GM23338 (cell line): ENCODE data around the gene THSD8. TPM values are rescaled to one million over a fixed set of nuclear protein-coding genes. Genes with fewer than 3 reads are reported as not detected.

Source experiments
- ATAC-seq: fragments of 200-7000 bp; cut with Tn5 transposase; 3 replicates; pipeline ENCODE4 v1.9.1; 2020
- DNase-seq: peaks from one replicate; pipeline ENCODE4 v3.0.0-alpha.2; 2015; ENCODE audit warnings: low spot score
- H2AFZ ChIP-seq: fragments of 200-600 bp; sonication (generic); 2 replicates; pipeline ENCODE4 v1.8.0; 2016; ENCODE audit warnings: antibody characterized with exemption, mild to moderate bottlenecking, moderate library complexity
- H3F3A ChIP-seq: fragments of 200-600 bp; sonication (generic); replicated peaks from 2 replicates; pipeline ENCODE4 v1.8.0; 2017; ENCODE audit warnings: antibody characterized with exemption, mixed run types, low read depth
- H3K27ac ChIP-seq: fragments of 200-600 bp; sonication (generic); 2 replicates; pipeline ENCODE4 v1.6.1; 2016; ENCODE audit warnings: low read depth
- H3K27me3 ChIP-seq: fragments of 200-600 bp; sonication (generic); 2 replicates; pipeline ENCODE4 v1.8.0; 2016; ENCODE audit warnings: mild to moderate bottlenecking, mixed run types, moderate library complexity; ENCODE audit not compliant: insufficient read depth
- H3K36me3 ChIP-seq: fragments of 200-600 bp; sonication (generic); 2 replicates; pipeline ENCODE4 v1.8.0; 2016; ENCODE audit warnings: mild to moderate bottlenecking; ENCODE audit not compliant: insufficient read depth
- H3K4me1 ChIP-seq: fragments of 200-600 bp; sonication (generic); 2 replicates; pipeline ENCODE4 v1.8.0; 2016; ENCODE audit warnings: mild to moderate bottlenecking, moderate library complexity; ENCODE audit not compliant: insufficient read depth
- H3K4me2 ChIP-seq: fragments of 200-600 bp; sonication (generic); 2 replicates; pipeline ENCODE4 v1.7.1; 2017; ENCODE audit warnings: mixed run types
- H3K4me3 ChIP-seq: fragments of 200-600 bp; sonication (generic); 2 replicates; pipeline ENCODE4 v1.6.1; 2016; ENCODE audit warnings: mixed run types
- H3K79me2 ChIP-seq: fragments of 200-600 bp; sonication (generic); replicated peaks from 2 replicates; pipeline ENCODE4 v1.8.0; 2017; ENCODE audit warnings: mild to moderate bottlenecking; ENCODE audit not compliant: insufficient read depth
- H3K9me2 ChIP-seq: fragments of 200-600 bp; sonication (generic); 2 replicates; pipeline ENCODE4 v1.8.0; 2017; ENCODE audit not compliant: insufficient read depth
- H4K20me1 ChIP-seq: fragments of 200-600 bp; sonication (generic); replicated peaks from 2 replicates; pipeline ENCODE4 v1.8.0; 2017; ENCODE audit warnings: mild to moderate bottlenecking; ENCODE audit not compliant: insufficient read depth
- H3K27ac Mint-ChIP-seq: 2 replicates; pipeline ENCODE4 v1.8.0; 2020; ENCODE audit warnings: inconsistent platforms, mild to moderate bottlenecking, moderate library complexity, mixed read lengths
- H3K27me3 Mint-ChIP-seq: 3 replicates; pipeline ENCODE4 v1.8.0; 2022; ENCODE audit warnings: low read depth, mild to moderate bottlenecking, moderate library complexity, mixed read lengths, inconsistent platforms; ENCODE audit not compliant: insufficient read depth, poor library complexity
- H3K36me3 Mint-ChIP-seq: 3 replicates; pipeline ENCODE4 v1.8.0; 2021; ENCODE audit warnings: low read depth, mild to moderate bottlenecking, inconsistent platforms, moderate library complexity, mixed read lengths
- H3K4me1 Mint-ChIP-seq: 3 replicates; pipeline ENCODE4 v1.8.0; 2020; ENCODE audit warnings: mild to moderate bottlenecking, inconsistent platforms, mixed read lengths
- H3K4me3 Mint-ChIP-seq: 3 replicates; pipeline ENCODE4 v1.8.0; 2021; ENCODE audit warnings: moderate library complexity, mild to moderate bottlenecking, inconsistent platforms, mixed read lengths
- H3K9me3 Mint-ChIP-seq: 3 replicates; pipeline ENCODE4 v1.8.0; 2020; ENCODE audit warnings: moderate library complexity, mild to moderate bottlenecking, inconsistent platforms, mixed read lengths
- CREB1 ChIP-seq: fragments of 250-450 bp; sonication (Bioruptor Pico); IDR thresholded peaks from 2 replicates; pipeline ENCODE4 v1.5.0; 2020; ENCODE audit warnings: low read depth, mild to moderate bottlenecking, moderate library complexity
- CTCF ChIP-seq, 2 experiments: fragments of 200-600 bp in 1 of 2; sonication (generic) in 1 of 2; conservative IDR thresholded peaks; 2 replicates each; pipeline versions ENCODE4 v1.5.1 to v1.6.1; 2016 to 2017; ENCODE audit warnings: antibody characterized with exemption in 2 of 2, low read depth in 2 of 2, mild to moderate bottlenecking in 2 of 2, moderate library complexity in 1 of 2
- EZH2 ChIP-seq: fragments of 200-600 bp; sonication (generic); IDR thresholded peaks from one replicate; pipeline ENCODE4 v1.8.0; 2017; ENCODE audit warnings: antibody characterized with exemption, mild to moderate bottlenecking, low read depth; ENCODE audit not compliant: unreplicated experiment
- JUNB ChIP-seq: IDR thresholded peaks from one replicate; pipeline ENCODE4 v1.6.1; 2016; ENCODE audit warnings: antibody characterized with exemption; ENCODE audit not compliant: unreplicated experiment
- NANOG ChIP-seq: IDR thresholded peaks from 2 replicates; pipeline ENCODE4 v1.6.1; 2016; ENCODE audit warnings: antibody characterized with exemption, borderline replicate concordance
- POLR2AphosphoS5 ChIP-seq: IDR thresholded peaks from 2 replicates; pipeline ENCODE4 v1.6.1; 2016; ENCODE audit warnings: antibody characterized with exemption, low read depth
- STAT1 ChIP-seq: IDR thresholded peaks from one replicate; pipeline ENCODE4 v1.6.1; 2016; ENCODE audit warnings: antibody characterized with exemption; ENCODE audit not compliant: unreplicated experiment
- ZNF114 ChIP-seq: fragments of 250-450 bp; sonication (Bioruptor Pico); IDR thresholded peaks from 2 replicates; pipeline ENCODE4 v1.5.0; 2020; ENCODE audit warnings: mild to moderate bottlenecking, moderate library complexity
- ZNF462 ChIP-seq: fragments of 250-450 bp; sonication (Bioruptor Pico); IDR thresholded peaks from 2 replicates; pipeline ENCODE4 v1.5.0; 2020; ENCODE audit warnings: mild to moderate bottlenecking, moderate library complexity
- long read RNA-seq: library from polyadenylated mRNA; unstranded; transcript quantifications from one replicate; pipeline ENCODE4 v2.0.0, GENCODE V29; 2020; ENCODE audit not compliant: unreplicated experiment
- polyA plus RNA-seq: library from polyadenylated mRNA; unstranded; fragments of >200 nt; fragmentation: Nextera tagmentation; extraction: Ambion mirVana; gene quantifications from 2 replicates; pipeline ENCODE4 v1.2.1, GENCODE V29; 2016
- total RNA-seq: library from RNA; depleted of rRNA; stranded (reverse); fragments of >200 nt; shearing (Covaris generic); gene quantifications from 2 replicates; pipeline ENCODE4 v1.2.3, GENCODE V29; 2014; rRNA removed
- TF ChIP-seq, protein P1 (sequence below): IDR thresholded peaks from 2 replicates; pipeline ENCODE4 v1.6.1; 2016; ENCODE audit warnings: antibody characterized with exemption

THSD8 gene
- total RNA-seq (0.38 TPM in 1 of 2 replicates, not detected in the other), polyA plus RNA-seq (38.5 and 42.2 TPM in 2 replicates)
- long read RNA-seq = 0 reads

GRCh38 chr19:12801466-12802266 is at the start of gene THSD8, which contains the start of gene PRDX2:
Gene THSD8, plus strand, starts transcription at chr19:12802069. Its CDS starts 3 bp downstream, at chr19:12802072.
Gene PRDX2, minus strand, starts transcription at chr19:12801800. Its CDS starts 539 bp downstream, at chr19:12801261.
- Histone ChIP-seq H3K4me2 (peak within 1 kb of the TSS; percentile 97), H3K4me3 (peak within 1 kb of the TSS; percentile 99), H3K36me3 (peaks cover 9% of the 10 kb centered on the region; the same call in 1 of the 2 replicates), H3K79me2 (peaks cover 13% of the 10 kb centered on the region), H3K27me3 (peaks cover 10% of the 10 kb centered on the region), H3K4me1 (peaks cover 11% of the 10 kb centered on the region; the same call in 1 of the 2 replicates), H4K20me1 (no peaks in the 10 kb centered on the region), H3F3A (peaks cover 22% of the 10 kb centered on the region), H2AFZ (peak within 1 kb of the TSS; percentile 97), H3K27ac (no peak within 1 kb of the TSS), H3K9me2 (no peaks in the 10 kb centered on the region)
- Mint-ChIP-seq H3K36me3 (peaks cover 45% of the 10 kb centered on the region), H3K27me3 (peaks cover 7% of the 10 kb centered on the region), H3K4me3 (peak within 1 kb of the TSS; percentile 93), H3K9me3 (no peaks in the 10 kb centered on the region), H3K27ac (no peak within 1 kb of the TSS), H3K4me1 (peaks cover 17% of the 10 kb centered on the region)
- ATAC-seq (peak; percentile 71), DNase-seq (peak; percentile 94)
- TF ChIP-seq JUNB (no peak), CTCF (conservative IDR thresholded peaks at IDR 0.05; ENCODE audit: low read depth in 2 of 2) (no peak), CREB1 (CRISPR knock-in tag) (peak; percentile 76), NANOG (no peak), EZH2 (no peak), STAT1 (no peak), POLR2AphosphoS5 (peak; percentile 96), ZNF114 (CRISPR knock-in tag) (no peak)

- H4K20me1 ChIP-seq = peaks cover 4% of the 10 kb centered on the region; the same call in 1 of the 2 replicates
- no peak for ATAC-seq
- H3K27me3 Mint-ChIP-seq = peaks cover 23% of the 10 kb centered on the region
- TF ChIP-seq NANOG = no peak
- TF ChIP-seq, protein P1, sequence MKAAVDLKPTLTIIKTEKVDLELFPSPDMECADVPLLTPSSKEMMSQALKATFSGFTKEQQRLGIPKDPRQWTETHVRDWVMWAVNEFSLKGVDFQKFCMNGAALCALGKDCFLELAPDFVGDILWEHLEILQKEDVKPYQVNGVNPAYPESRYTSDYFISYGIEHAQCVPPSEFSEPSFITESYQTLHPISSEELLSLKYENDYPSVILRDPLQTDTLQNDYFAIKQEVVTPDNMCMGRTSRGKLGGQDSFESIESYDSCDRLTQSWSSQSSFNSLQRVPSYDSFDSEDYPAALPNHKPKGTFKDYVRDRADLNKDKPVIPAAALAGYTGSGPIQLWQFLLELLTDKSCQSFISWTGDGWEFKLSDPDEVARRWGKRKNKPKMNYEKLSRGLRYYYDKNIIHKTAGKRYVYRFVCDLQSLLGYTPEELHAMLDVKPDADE = no peak
- no peak for TF ChIP-seq POLR2AphosphoS5
- TF ChIP-seq JUNB = no peak
- no peak for TF ChIP-seq ZNF462
Measured at GRCh38 chr19:12754465-12755196, 47.2 kb upstream of the THSD8 start.

More at GRCh38 chr19:12754465-12755196, 47.2 kb upstream of the THSD8 start:
- Mint-ChIP-seq H3K9me3 (no peaks in the 10 kb centered on the region; the same call in 2 of the 3 replicates), H3K4me1 (peaks cover 20% of the 10 kb centered on the region; the same call in 2 of the 3 replicates), H3K27ac (no peak overlapping the region), H3K4me3 (no peak overlapping the region), H3K36me3 (no peaks in the 10 kb centered on the region)
- no peaks in the 10 kb centered on the region for H3K9me2 ChIP-seq
- H3F3A ChIP-seq = peaks cover 7% of the 10 kb centered on the region; the same call in 1 of the 2 replicates
- peak; percentile 34 for DNase-seq
- peaks cover 11% of the 10 kb centered on the region; the same call in 1 of the 2 replicates for H3K27me3 ChIP-seq
- H3K4me3 ChIP-seq = no peak overlapping the region
- H2AFZ ChIP-seq = no peak overlapping the region
- no peaks in the 10 kb centered on the region; the same call in 1 of the 2 replicates for H3K4me1 ChIP-seq
- H3K79me2 ChIP-seq = no peaks in the 10 kb centered on the region
- no peak overlapping the region for H3K27ac ChIP-seq
- no peaks in the 10 kb centered on the region for H3K36me3 ChIP-seq
- H3K4me2 ChIP-seq = no peak overlapping the region
